Naive thymus-derived CD8-positive, alpha-beta T cell (primary cell): Measurements from ENCODE around the gene NNAT. TPM values are rescaled to one million over a fixed set of nuclear protein-coding genes. Genes with fewer than 3 reads are reported as not detected.
"Not testable (repeated sequence)": the region's sequence is repeated elsewhere in the genome, so short reads cannot be mapped to it uniquely, and the experiment has no call there.

Experiments used
- ATAC-seq, 2 donors: fragments of 150-1000 bp; cut with Tn5 transposase in 1 of 2; sonication (Bioruptor Pico), chemical (Tn5 transposase) in 1 of 2; 1 replicate in 1 of 2; 2 replicates in 1 of 2; pipeline ENCODE4 v1.10.0; 2021; ENCODE audit warnings: mild to moderate bottlenecking in 2 of 2, moderate library complexity in 2 of 2
- POLR2A ChIA-PET: fragments of 350-600 bp; sonication (Branson Sonifier 250); formaldehyde crosslinking; loops from one replicate; lab custom pipeline; 2021; ENCODE audit warnings: antibody characterized with exemption; lab: Charles Lee
- DNase-seq, 10 donors: peaks; one replicate each; pipeline versions ENCODE4 v3.0.0 to v3.0.0-alpha.2; 2020 to 2022
- H3K27ac Mint-ChIP-seq, 10 donors: one replicate each; pipeline ENCODE4 v1.8.0; 2020 to 2022; ENCODE audit warnings: mild to moderate bottlenecking in 10 of 10, mixed read lengths in 10 of 10, moderate library complexity in 4 of 10, inconsistent platforms in 1 of 10
- H3K27me3 Mint-ChIP-seq, 5 donors: one replicate each; pipeline ENCODE4 v1.8.0; 2021 to 2022; ENCODE audit warnings: mixed read lengths in 5 of 5
- H3K36me3 Mint-ChIP-seq, 3 donors: one replicate each; pipeline ENCODE4 v1.8.0; 2020 to 2022; ENCODE audit warnings: mixed read lengths in 3 of 3, mild to moderate bottlenecking in 2 of 3, inconsistent platforms in 1 of 3
- H3K4me1 Mint-ChIP-seq, 4 donors: one replicate each; pipeline ENCODE4 v1.8.0; 2021 to 2022; ENCODE audit warnings: mixed read lengths in 4 of 4
- H3K4me3 Mint-ChIP-seq, 10 donors: one replicate each; pipeline ENCODE4 v1.8.0; 2020 to 2022; ENCODE audit warnings: mild to moderate bottlenecking in 10 of 10, mixed read lengths in 10 of 10, moderate library complexity in 6 of 10, inconsistent platforms in 1 of 10
- H3K9me3 Mint-ChIP-seq, 9 donors: one replicate each; pipeline ENCODE4 v1.8.0; 2020 to 2022; ENCODE audit warnings: mixed read lengths in 9 of 9, mild to moderate bottlenecking in 3 of 9, inconsistent platforms in 1 of 9, moderate library complexity in 1 of 9
- polyA plus RNA-seq, 3 donors: library from polyadenylated mRNA; unstranded; fragments of 300-500 nt; fragmentation: Illumina TruSeq; gene quantifications; one replicate each; pipeline ENCODE4 v1.2.3, GENCODE V29; 2021
- total RNA-seq, 8 experiments: library from RNA in 2 of 8; stranded (reverse) in 2 of 8; gene quantifications; one replicate each; pipeline ENCODE4 v1.2.3 and lab custom pipeline; 2021 to 2026

NNAT gene
- total and polyA plus RNA-seq, 5 experiments from 2014 or later: 0.13 TPM; not detected in 4

GRCh38 chr20:37486209-37486608 is 34.8 kb upstream of the NNAT start:
- ATAC-seq, H3K9me3 Mint-ChIP-seq, POLR2A ChIA-PET, H3K36me3 Mint-ChIP-seq, DNase-seq, H3K4me3 Mint-ChIP-seq: not testable (repeated sequence)
- Mint-ChIP-seq H3K27ac (peak overlapping the region in 1 of 10 donors; percentile 26), H3K4me1 (peaks cover 0 to 11% (median 0%) of the 10 kb centered on the region in 4 donors), H3K27me3 (peaks cover 4 to 24% (median 11%) of the 10 kb centered on the region in 5 donors)

GRCh38 chr20:37490663-37491350 is 30.2 kb upstream of the NNAT start:
- DNase-seq (no peak), ATAC-seq (no peak)
- peaks cover 0 to 13% (median 0%) of the 10 kb centered on the region in 9 donors for H3K9me3 Mint-ChIP-seq
- POLR2A ChIA-PET: no interaction called here
- H3K4me1 Mint-ChIP-seq: peaks cover 0 to 9% (median 0%) of the 10 kb centered on the region in 4 donors
- no peak overlapping the region for H3K27ac Mint-ChIP-seq
- peaks cover 3 to 5% (median 4%) of the 10 kb centered on the region in 5 donors for H3K27me3 Mint-ChIP-seq
- peaks cover 7 to 19% (median 11%) of the 10 kb centered on the region in 3 donors for H3K36me3 Mint-ChIP-seq
- H3K4me3 Mint-ChIP-seq: no peak overlapping the region

GRCh38 chr20:37492096-37492625 is 28.9 kb upstream of the NNAT start:
- no peak overlapping the region for H3K4me3 Mint-ChIP-seq
- DNase-seq: no peak
- peaks cover 0 to 5% (median 4%) of the 10 kb centered on the region in 5 donors for H3K27me3 Mint-ChIP-seq
- peaks cover 0 to 9% (median 0%) of the 10 kb centered on the region in 4 donors for H3K4me1 Mint-ChIP-seq
- peaks cover 0 to 13% (median 0%) of the 10 kb centered on the region in 9 donors for H3K9me3 Mint-ChIP-seq
- H3K36me3 Mint-ChIP-seq: peaks cover 7 to 23% (median 11%) of the 10 kb centered on the region in 3 donors
- POLR2A ChIA-PET: no interaction called here
- H3K27ac Mint-ChIP-seq: no peak overlapping the region
- ATAC-seq: no peak

- Mint-ChIP-seq H3K27ac (peak overlapping the region in 2 of 10 donors; percentile 33 to 45), H3K4me3 (no peak overlapping the region), H3K9me3 (peaks cover 0 to 13% (median 0%) of the 10 kb centered on the region in 9 donors), H3K27me3 (peaks cover 0 to 4% (median 0%) of the 10 kb centered on the region in 5 donors), H3K4me1 (peaks cover 0 to 6% (median 0%) of the 10 kb centered on the region in 4 donors), H3K36me3 (peaks cover 7 to 29% (median 11%) of the 10 kb centered on the region in 3 donors)
- POLR2A ChIA-PET: no interaction called here
- DNase-seq (no peak), ATAC-seq (no peak)
Measured at GRCh38 chr20:37492945-37493344, 28.1 kb upstream of the NNAT start.

- DNase-seq (no peak), ATAC-seq (no peak)
- Mint-ChIP-seq H3K27ac (no peak overlapping the region), H3K4me3 (no peak overlapping the region), H3K9me3 (peaks cover 0 to 13% (median 0%) of the 10 kb centered on the region in 9 donors), H3K4me1 (peaks cover 0 to 6% (median 0%) of the 10 kb centered on the region in 4 donors), H3K27me3 (peaks cover 0 to 4% (median 0%) of the 10 kb centered on the region in 5 donors), H3K36me3 (peaks cover 7 to 41% (median 11%) of the 10 kb centered on the region in 3 donors)
- POLR2A ChIA-PET: interaction anchor here (0.6 kb wide), 1 partner anchor 13 kb away, joined by 3 read pairs; no protein-coding TSS in a partner anchor
Measured at GRCh38 chr20:37494301-37494700, 26.7 kb upstream of the NNAT start.

GRCh38 chr20:37494796-37495195 is 26.3 kb upstream of the NNAT start:
- Mint-ChIP-seq H3K9me3 (peaks cover 0 to 13% (median 0%) of the 10 kb centered on the region in 9 donors), H3K36me3 (peaks cover 7 to 42% (median 11%) of the 10 kb centered on the region in 3 donors), H3K27ac (no peak overlapping the region), H3K4me1 (peaks cover 0 to 6% (median 0%) of the 10 kb centered on the region in 4 donors), H3K27me3 (peaks cover 0 to 4% (median 0%) of the 10 kb centered on the region in 5 donors), H3K4me3 (no peak overlapping the region)
- no peak for ATAC-seq
- POLR2A ChIA-PET: interaction anchor here (0.6 kb wide), 1 partner anchor 13 kb away, joined by 3 read pairs; no protein-coding TSS in a partner anchor
- no peak for DNase-seq

GRCh38 chr20:37498066-37498665 is 22.9 kb upstream of the NNAT start:
- no peak for DNase-seq
- Mint-ChIP-seq H3K27me3 (no peaks in the 10 kb centered on the region), H3K4me1 (peaks cover 0 to 3% (median 0%) of the 10 kb centered on the region in 4 donors), H3K9me3 (no peaks in the 10 kb centered on the region), H3K36me3 (peaks cover 0 to 35% (median 0%) of the 10 kb centered on the region in 3 donors), H3K27ac (peak overlapping the region in 1 of 10 donors; percentile 55), H3K4me3 (no peak overlapping the region)
- POLR2A ChIA-PET: no interaction called here
- no peak for ATAC-seq

GRCh38 chr20:37500311-37500710 is 20.7 kb upstream of the NNAT start:
- H3K4me3 Mint-ChIP-seq: no peak overlapping the region
- no peak for DNase-seq
- peak overlapping the region in 2 of 10 donors; percentile 64 to 65 for H3K27ac Mint-ChIP-seq
- no peaks in the 10 kb centered on the region for H3K27me3 Mint-ChIP-seq
- POLR2A ChIA-PET: no interaction called here
- no peaks in the 10 kb centered on the region for H3K9me3 Mint-ChIP-seq
- H3K4me1 Mint-ChIP-seq: peaks cover 0 to 7% (median 2%) of the 10 kb centered on the region in 4 donors
- H3K36me3 Mint-ChIP-seq: peaks cover 0 to 25% (median 0%) of the 10 kb centered on the region in 3 donors
- no peak for ATAC-seq

- POLR2A ChIA-PET: no interaction called here
- H3K4me1 Mint-ChIP-seq: peaks cover 0 to 7% (median 2%) of the 10 kb centered on the region in 4 donors
- no peaks in the 10 kb centered on the region for H3K27me3 Mint-ChIP-seq
- H3K9me3 Mint-ChIP-seq: no peaks in the 10 kb centered on the region
- H3K27ac Mint-ChIP-seq: no peak overlapping the region
- ATAC-seq (no peak), DNase-seq (no peak)
- no peak overlapping the region for H3K4me3 Mint-ChIP-seq
- H3K36me3 Mint-ChIP-seq: peaks cover 0 to 21% (median 0%) of the 10 kb centered on the region in 3 donors
Measured at GRCh38 chr20:37501940-37502339, 19.1 kb upstream of the NNAT start.

- H3K4me3 Mint-ChIP-seq: no peak overlapping the region
- peaks cover 0 to 16% (median 0%) of the 10 kb centered on the region in 3 donors for H3K36me3 Mint-ChIP-seq
- H3K27ac Mint-ChIP-seq: no peak overlapping the region
- ATAC-seq (no peak), DNase-seq (no peak)
- no peaks in the 10 kb centered on the region for H3K27me3 Mint-ChIP-seq
- POLR2A ChIA-PET: no interaction called here
- H3K4me1 Mint-ChIP-seq: peaks cover 0 to 7% (median 2%) of the 10 kb centered on the region in 4 donors
- H3K9me3 Mint-ChIP-seq: no peaks in the 10 kb centered on the region
Measured at GRCh38 chr20:37502654-37503053, 18.4 kb upstream of the NNAT start.

GRCh38 chr20:37503256-37503927 is 17.7 kb upstream of the NNAT start:
- peaks cover 0 to 7% (median 2%) of the 10 kb centered on the region in 4 donors for H3K4me1 Mint-ChIP-seq
- no peak overlapping the region for H3K27ac Mint-ChIP-seq
- DNase-seq: no peak
- peaks cover 0 to 10% (median 0%) of the 10 kb centered on the region in 3 donors for H3K36me3 Mint-ChIP-seq
- no peaks in the 10 kb centered on the region for H3K9me3 Mint-ChIP-seq
- no peak for ATAC-seq
- H3K4me3 Mint-ChIP-seq: no peak overlapping the region
- H3K27me3 Mint-ChIP-seq: no peaks in the 10 kb centered on the region
- POLR2A ChIA-PET: no interaction called here

GRCh38 chr20:37504404-37505096 is 16.5 kb upstream of the NNAT start:
- H3K36me3 Mint-ChIP-seq: no peaks in the 10 kb centered on the region
- no peak for DNase-seq
- no peak overlapping the region for H3K4me3 Mint-ChIP-seq
- H3K27me3 Mint-ChIP-seq: no peaks in the 10 kb centered on the region
- POLR2A ChIA-PET: no interaction called here
- no peaks in the 10 kb centered on the region for H3K9me3 Mint-ChIP-seq
- H3K4me1 Mint-ChIP-seq: peaks cover 0 to 7% (median 2%) of the 10 kb centered on the region in 4 donors
- peak overlapping the region in 1 of 10 donors; percentile 3 for H3K27ac Mint-ChIP-seq
- ATAC-seq: no peak
